PC-9 (cell line): ENCODE measurements around the gene VRK1. TPM values are rescaled to one million over a fixed set of nuclear protein-coding genes. Genes with fewer than 3 reads are reported as not detected.

Experiments used
- BruUV-seq: library from RNA; stranded (reverse); fragments of 400-500 nt; replicated peaks from 2 replicates; lab custom pipeline; 2021; lab: Mats Ljungman, UMichigan
- CTCF ChIA-PET: fragments of 300-600 bp; sonication (Branson Sonifier 250); formaldehyde crosslinking; loops from one replicate; lab custom pipeline; 2022; ENCODE audit warnings: antibody characterized with exemption; lab: Charles Lee
- POLR2A ChIA-PET: fragments of 300-600 bp; sonication (Branson Sonifier 250); formaldehyde crosslinking; loops from one replicate; lab custom pipeline; 2022; ENCODE audit warnings: antibody characterized with exemption; ENCODE audit not compliant: unreplicated experiment; lab: Charles Lee
- DNase-seq, 2 experiments: peaks; one replicate each; pipeline versions ENCODE4 v3.0.0 to v3.0.0-alpha.2; 2015 to 2022; ENCODE audit warnings: mixed read lengths in 1 of 2
- H2AFZ ChIP-seq: fragments of 200-600 bp; sonication (generic); 2 replicates; pipeline ENCODE4 v1.8.1; 2017; ENCODE audit warnings: antibody characterized with exemption
- H3F3A ChIP-seq: fragments of 200-600 bp; sonication (generic); 2 replicates; pipeline ENCODE4 v1.8.1; 2017; ENCODE audit warnings: antibody characterized with exemption, mild to moderate bottlenecking, low read depth; ENCODE audit not compliant: insufficient read depth
- H3K27ac ChIP-seq: fragments of 200-600 bp; sonication (generic); 2 replicates; pipeline ENCODE4 v1.6.1; 2016; ENCODE audit warnings: mixed run types
- H3K27me3 ChIP-seq: fragments of 200-600 bp; sonication (generic); 2 replicates; pipeline ENCODE4 v1.6.1; 2016; ENCODE audit warnings: low read depth, mixed run types; ENCODE audit not compliant: insufficient read depth
- H3K36me3 ChIP-seq: fragments of 200-600 bp; sonication (generic); 2 replicates; pipeline ENCODE4 v1.6.1; 2016; ENCODE audit warnings: low read depth, mixed run types
- H3K4me1 ChIP-seq: fragments of 200-600 bp; sonication (generic); replicated peaks from 2 replicates; pipeline ENCODE4 v1.6.1; 2016; ENCODE audit warnings: mixed run types; ENCODE audit not compliant: insufficient read depth
- H3K4me2 ChIP-seq: fragments of 200-600 bp; sonication (generic); 2 replicates; pipeline ENCODE4 v1.6.1; 2017; ENCODE audit warnings: mixed run types
- H3K4me3 ChIP-seq: fragments of 200-600 bp; sonication (generic); 2 replicates; pipeline ENCODE4 v1.6.1; 2016; ENCODE audit warnings: mixed run types
- H3K79me2 ChIP-seq: fragments of 200-600 bp; sonication (generic); 2 replicates; pipeline ENCODE4 v1.6.1; 2017; ENCODE audit warnings: low read depth, mixed run types
- H3K9me2 ChIP-seq: fragments of 200-600 bp; sonication (generic); 2 replicates; pipeline ENCODE4 v1.8.1; 2017; ENCODE audit warnings: mild to moderate bottlenecking; ENCODE audit not compliant: insufficient read depth
- H3K9me3 ChIP-seq: fragments of 200-600 bp; sonication (generic); 2 replicates; pipeline ENCODE4 v1.8.1; 2016; ENCODE audit warnings: low read depth; ENCODE audit not compliant: insufficient read depth
- H4K20me1 ChIP-seq: fragments of 200-600 bp; sonication (generic); 2 replicates; pipeline ENCODE4 v1.8.1; 2017; ENCODE audit not compliant: insufficient read depth
- CTCF ChIP-seq: fragments of 200-600 bp; sonication (generic); conservative IDR thresholded peaks from 2 replicates; pipeline ENCODE4 v1.6.1; 2017; ENCODE audit warnings: mixed run types, antibody characterized with exemption, mild to moderate bottlenecking, moderate library complexity
- EZH2 ChIP-seq: fragments of 200-600 bp; sonication (generic); IDR thresholded peaks from 2 replicates; pipeline ENCODE4 v1.8.0; 2017; ENCODE audit warnings: antibody characterized with exemption, low read depth
- intact Hi-C: fragments of 100-400 bp; cut with micrococcal nuclease; formaldehyde crosslinking; loops from one replicate; pipeline ENCODE4 v1.10.0; 2022; ENCODE audit not compliant: unreplicated experiment
- total RNA-seq: library from RNA; stranded (reverse); gene quantifications from 2 replicates; pipeline ENCODE4 v1.2.3, GENCODE V29; 2021

The VRK1 gene
- total RNA-seq, 1 experiment from 2014 or later, result 6.8 TPM

- H3K9me3 ChIP-seq, result no peaks in the 10 kb centered on the region
- H3K4me2 ChIP-seq, result no peak overlapping the region
- H3K9me2 ChIP-seq, result no peaks in the 10 kb centered on the region
- ChIA-PET POLR2A (no interaction called here), CTCF (no interaction called here)
- BruUV-seq, result no TSS peak
- TF ChIP-seq EZH2 (no peak), CTCF (peak; percentile 72)
- H3K27ac ChIP-seq, result no peak overlapping the region
- DNase-seq, result peak in 1 of 2 experiments; percentile 0
- no peak overlapping the region for H3K4me3 ChIP-seq
- no peaks in the 10 kb centered on the region for H3K36me3 ChIP-seq
- no peaks in the 10 kb centered on the region for H3K79me2 ChIP-seq
- no peaks in the 10 kb centered on the region for H3K4me1 ChIP-seq
- H4K20me1 ChIP-seq, result no peaks in the 10 kb centered on the region
- H2AFZ ChIP-seq, result no peak overlapping the region
- no peaks in the 10 kb centered on the region for H3K27me3 ChIP-seq
- no peaks in the 10 kb centered on the region for H3F3A ChIP-seq
- intact Hi-C loops, result no loop called here
Measured at GRCh38 chr14:96852823-96853422, 55.7 kb downstream of the VRK1 start.

GRCh38 chr14:96858643-96859042 lies 61.5 kb downstream of the VRK1 start:
- intact Hi-C loops, result no loop called here
- ChIA-PET CTCF (no interaction called here), POLR2A (no interaction called here)
- Histone ChIP-seq H3K4me1 (no peaks in the 10 kb centered on the region), H3K36me3 (no peaks in the 10 kb centered on the region), H3F3A (no peaks in the 10 kb centered on the region), H3K9me3 (no peaks in the 10 kb centered on the region), H3K4me2 (no peak overlapping the region), H3K4me3 (no peak overlapping the region), H3K79me2 (no peaks in the 10 kb centered on the region), H4K20me1 (no peaks in the 10 kb centered on the region), H3K27ac (no peak overlapping the region), H3K9me2 (no peaks in the 10 kb centered on the region), H3K27me3 (no peaks in the 10 kb centered on the region), H2AFZ (no peak overlapping the region)
- DNase-seq, result no peak
- TF ChIP-seq EZH2 (no peak), CTCF (no peak)
- BruUV-seq, result no TSS peak

GRCh38 chr14:96861568-96862310 lies 64.6 kb downstream of the VRK1 start:
- H4K20me1 ChIP-seq, result no peaks in the 10 kb centered on the region
- intact Hi-C loops, result no loop called here
- H3K79me2 ChIP-seq, result no peaks in the 10 kb centered on the region
- ChIA-PET CTCF (no interaction called here), POLR2A (no interaction called here)
- H3K9me2 ChIP-seq, result no peaks in the 10 kb centered on the region
- H3F3A ChIP-seq, result no peaks in the 10 kb centered on the region
- no peak for DNase-seq
- no peaks in the 10 kb centered on the region for H3K27me3 ChIP-seq
- H3K27ac ChIP-seq, result no peak overlapping the region
- H2AFZ ChIP-seq, result no peak overlapping the region
- no peak overlapping the region for H3K4me2 ChIP-seq
- peaks cover 6% of the 10 kb centered on the region; the same call in 1 of the 2 replicates for H3K36me3 ChIP-seq
- H3K4me3 ChIP-seq, result no peak overlapping the region
- no TSS peak for BruUV-seq
- TF ChIP-seq EZH2 (no peak), CTCF (no peak)
- no peaks in the 10 kb centered on the region for H3K4me1 ChIP-seq
- no peaks in the 10 kb centered on the region for H3K9me3 ChIP-seq
